NCI-H226 (cell line): ENCODE results near the gene AQP4.

Experiments
- DNase-seq: peaks from one replicate; pipeline ENCODE4 v3.0.0-alpha.2; 2015

AQP4 gene

GRCh38 chr18:26865557-26865956 is at the start of gene AQP4:
AQP4 (minus strand) TSS chr18:26865707; CDS start chr18:26865689, 18 bp downstream.
- DNase-seq, result no peak

DNA sequence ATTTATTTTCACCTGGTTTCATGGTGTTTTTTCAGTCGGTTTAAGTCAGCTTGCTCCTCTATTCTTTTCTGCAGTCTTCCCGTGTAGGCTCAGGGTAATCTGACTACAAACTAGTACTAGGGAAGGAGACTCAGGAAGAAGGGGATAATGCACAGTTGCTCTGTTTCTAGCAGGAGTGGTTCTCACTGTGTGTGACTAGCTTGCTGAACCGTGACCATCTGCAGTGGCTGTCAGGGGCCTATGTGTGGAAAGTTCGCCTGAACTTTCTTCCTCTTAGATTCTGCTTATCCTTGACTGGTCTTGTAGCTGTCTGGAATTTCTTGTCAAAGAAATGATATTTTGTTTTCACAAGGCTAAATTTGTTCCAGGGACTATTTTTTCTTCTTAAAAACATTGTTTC is 46.3 kb upstream of the AQP4 start:
- DNase-seq, result no peak

DNA sequence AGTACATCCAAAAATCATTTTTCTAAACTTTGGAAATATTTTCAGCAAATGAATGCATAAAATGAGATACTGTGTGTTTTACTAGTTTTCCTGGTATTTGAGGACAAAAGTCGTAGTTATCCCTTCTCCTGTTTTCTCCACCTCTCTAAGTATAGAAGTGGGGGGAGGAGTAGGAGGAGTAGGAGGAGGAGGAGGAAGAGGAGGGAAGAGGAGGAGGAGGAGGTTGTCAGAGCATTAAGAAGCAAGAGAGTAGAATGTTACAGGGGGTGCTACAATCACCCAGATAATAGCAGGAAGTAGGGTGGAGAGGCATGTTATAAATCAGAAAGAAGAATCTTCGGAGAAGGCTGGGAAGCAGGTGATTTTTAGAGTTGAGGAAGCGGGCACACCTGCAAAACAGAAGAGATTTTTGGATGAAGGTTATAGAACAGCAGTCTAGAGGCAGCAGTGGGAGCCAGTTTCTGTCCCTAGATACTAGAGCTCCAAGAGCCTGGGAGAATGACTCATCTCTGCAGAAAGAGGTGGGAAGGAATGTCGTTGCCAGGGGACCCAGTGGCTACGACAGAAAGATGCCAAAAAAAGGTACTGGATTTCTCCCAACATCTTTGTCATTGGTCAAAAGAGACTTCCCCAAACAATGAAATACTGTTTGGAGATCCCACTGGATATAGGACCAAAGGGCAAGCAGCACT is 44.2 kb upstream of the AQP4 start:
- no peak for DNase-seq

DNA sequence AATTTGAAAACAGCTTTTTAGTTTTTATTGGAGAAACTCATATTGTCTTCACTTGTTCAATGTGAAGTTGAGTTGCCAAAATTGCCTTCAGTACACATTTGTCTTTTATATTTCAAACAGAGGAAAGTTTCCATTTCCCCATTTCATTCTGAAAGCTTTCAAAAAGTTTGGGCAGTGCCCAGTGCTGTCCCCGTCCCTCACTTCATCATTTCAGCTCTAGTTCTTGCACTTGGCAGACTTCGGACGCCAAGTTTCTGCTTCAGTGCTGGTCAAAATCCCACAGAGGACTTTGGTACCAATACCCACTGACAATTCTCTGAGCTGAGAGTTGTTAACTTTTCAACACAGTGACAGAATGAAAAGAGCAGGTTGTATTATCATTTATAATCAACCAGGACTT is 43.4 kb upstream of the AQP4 start:
- DNase-seq, result no peak

DNA sequence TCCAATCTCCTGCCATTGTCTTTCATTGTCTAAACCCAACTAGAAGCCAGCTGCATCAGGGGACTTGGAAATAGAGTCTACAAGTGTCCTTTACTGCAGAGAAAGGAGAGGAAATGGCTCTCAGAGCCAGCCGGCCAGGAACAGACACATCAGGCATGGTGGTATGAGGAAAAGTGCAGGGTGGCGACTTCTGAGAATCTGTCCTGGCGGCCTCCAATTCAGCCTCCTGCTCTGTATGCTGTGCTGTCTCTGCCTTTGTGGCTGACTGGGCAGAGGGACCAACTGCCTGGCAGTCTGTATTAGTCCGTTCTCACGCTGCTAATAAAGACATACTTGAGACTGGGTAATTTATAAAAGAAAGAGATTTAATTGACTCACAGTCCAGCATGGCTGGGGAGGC is 36.8 kb upstream of the AQP4 start:
- DNase-seq, result no peak

DNA sequence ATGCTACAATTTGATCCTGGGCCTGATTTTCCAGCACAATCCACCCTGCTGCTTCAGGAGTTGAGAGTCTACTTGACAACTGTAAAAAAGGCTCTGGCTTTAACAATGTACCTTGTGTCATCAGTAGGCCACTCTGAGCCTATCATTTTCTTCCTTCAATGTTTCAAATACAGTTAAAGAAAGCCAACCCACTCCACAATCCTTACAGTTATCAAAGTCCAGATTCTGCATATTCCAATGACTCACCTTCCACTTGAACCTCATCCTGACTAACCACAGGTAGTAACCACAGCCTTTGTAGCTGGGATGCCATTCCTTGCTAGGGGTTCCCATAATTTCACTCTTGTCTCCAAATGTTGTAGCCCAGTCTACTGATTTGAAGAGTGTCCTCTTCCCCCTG is 35.5 kb upstream of the AQP4 start:
- DNase-seq, result no peak

- DNase-seq, result no peak
These were observed 28.9 kb upstream of the AQP4 start for GRCh38 chr18:26894426-26894825.

- DNase-seq, result no peak
These were observed 28.5 kb upstream of the AQP4 start for GRCh38 chr18:26893996-26894395.

- DNase-seq, result no peak
These were observed 22.8 kb upstream of the AQP4 start for GRCh38 chr18:26888259-26888658.

GRCh38 chr18:26875040-26875654 is 9.6 kb upstream of the AQP4 start:
- DNase-seq, result no peak

DNA sequence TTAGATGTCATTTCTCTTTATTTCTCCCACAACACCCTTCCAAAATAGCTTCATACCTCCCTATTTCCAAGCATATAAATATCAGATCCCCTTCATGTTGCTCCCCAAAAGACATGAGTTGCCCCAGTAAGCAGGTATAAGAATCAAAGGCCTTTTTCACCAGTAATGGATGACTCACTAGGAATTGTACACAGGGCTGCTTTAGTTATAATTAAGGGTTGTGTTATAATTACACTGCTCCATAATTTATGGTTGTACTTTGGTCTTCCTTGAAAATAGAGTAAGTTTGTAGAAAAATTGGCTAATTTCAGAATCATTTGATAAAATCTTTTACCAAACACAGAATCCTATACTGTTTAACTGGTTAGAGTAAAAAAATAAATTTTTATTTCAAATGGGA is 8.8 kb upstream of the AQP4 start:
- no peak for DNase-seq

GRCh38 chr18:26869640-26870039 is 4.1 kb upstream of the AQP4 start:
- DNase-seq, result no peak

- DNase-seq, result no peak
These were observed 3.6 kb upstream of the AQP4 start for GRCh38 chr18:26868968-26869586.

- no peak for DNase-seq
These were observed 2.0 kb upstream of the AQP4 start for GRCh38 chr18:26867471-26867870.

GRCh38 chr18:26864658-26865057 is 849 bp downstream of the AQP4 start:
- DNase-seq, result no peak

DNA sequence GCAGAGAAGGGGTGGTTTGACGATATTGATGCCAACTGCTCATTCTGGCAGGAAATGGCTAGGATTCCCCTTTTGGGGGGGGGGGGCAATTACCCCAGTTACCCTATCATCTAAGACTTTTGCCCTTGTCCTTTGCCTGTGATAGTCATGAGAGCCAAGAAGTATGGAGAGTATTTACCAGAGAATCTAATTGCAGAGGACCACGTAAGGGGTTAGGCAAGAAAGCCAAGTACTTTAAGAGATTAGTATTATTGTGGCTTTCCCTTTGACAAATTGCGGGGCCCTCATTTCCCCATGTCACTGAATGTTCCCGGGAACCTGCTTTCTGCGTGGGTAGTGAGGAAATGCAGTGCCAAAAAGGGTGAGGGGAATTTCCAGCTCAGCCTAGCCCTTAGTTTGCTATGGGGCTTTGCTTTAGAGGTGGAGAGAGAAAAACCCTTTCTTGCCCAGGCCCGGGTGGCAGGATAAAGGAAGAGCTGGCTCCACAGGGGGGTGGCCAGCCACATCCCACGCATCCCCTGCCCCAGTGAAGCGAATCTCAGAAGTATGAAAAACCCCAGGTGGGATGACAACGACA is 1.5 kb downstream of the AQP4 start:
- no peak for DNase-seq

DNA sequence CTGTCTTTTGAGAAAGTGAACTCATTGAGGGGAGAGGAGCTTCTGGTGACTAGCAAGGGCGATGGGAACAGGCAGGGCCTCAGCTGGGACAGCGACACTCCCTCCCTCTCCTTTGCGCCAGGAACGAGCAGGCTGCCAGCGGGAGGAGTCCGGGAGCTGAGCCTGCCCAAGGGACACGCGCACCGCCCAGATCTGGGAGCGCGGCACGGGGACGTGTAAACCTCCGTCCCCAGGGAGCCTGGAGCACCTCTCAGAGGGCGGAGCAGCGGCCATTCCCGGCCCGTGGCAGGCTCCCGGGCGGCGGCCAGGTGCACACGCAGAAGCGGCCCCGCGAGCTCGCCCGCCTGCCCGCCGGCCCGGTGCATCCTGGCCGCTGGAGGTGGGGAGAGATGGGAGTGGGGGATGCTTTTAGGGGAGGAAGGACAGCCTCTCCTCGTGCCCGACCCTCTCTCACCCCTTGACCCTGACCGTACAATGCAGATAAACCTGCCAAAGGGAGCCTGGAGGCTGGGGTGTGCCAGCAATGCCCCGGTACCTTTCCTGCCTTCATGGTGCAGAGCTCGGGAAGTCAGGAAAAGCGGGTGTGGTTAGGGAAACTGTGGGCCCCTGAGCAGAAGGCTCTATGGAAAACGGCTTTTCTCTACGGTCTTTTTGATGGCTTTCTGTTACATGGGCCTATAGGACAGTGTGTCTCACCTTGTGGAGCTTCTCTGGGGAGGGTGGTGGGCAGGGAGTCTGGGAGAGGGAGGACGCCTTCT is 2.2 kb downstream of the AQP4 start:
- no peak for DNase-seq

DNA sequence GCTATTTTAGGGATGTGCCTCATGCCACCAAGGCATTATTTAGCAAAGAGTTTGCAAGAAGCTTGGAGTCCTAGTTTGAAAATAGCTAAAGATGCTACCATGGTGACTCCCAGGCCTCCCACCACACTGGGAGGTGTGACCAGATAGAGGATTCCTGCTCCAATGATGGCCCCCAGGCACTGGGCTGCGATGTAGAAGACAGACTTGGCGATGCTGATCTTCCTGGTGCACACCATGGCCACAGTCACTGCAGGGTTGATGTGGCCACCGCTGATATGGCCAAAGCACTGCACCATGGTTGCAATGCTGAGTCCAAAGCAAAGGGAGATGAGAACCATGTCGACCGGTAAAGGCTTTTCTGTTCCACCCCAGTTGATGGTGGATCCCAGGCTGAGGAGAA is 3.4 kb downstream of the AQP4 start:
- DNase-seq, result no peak

DNA sequence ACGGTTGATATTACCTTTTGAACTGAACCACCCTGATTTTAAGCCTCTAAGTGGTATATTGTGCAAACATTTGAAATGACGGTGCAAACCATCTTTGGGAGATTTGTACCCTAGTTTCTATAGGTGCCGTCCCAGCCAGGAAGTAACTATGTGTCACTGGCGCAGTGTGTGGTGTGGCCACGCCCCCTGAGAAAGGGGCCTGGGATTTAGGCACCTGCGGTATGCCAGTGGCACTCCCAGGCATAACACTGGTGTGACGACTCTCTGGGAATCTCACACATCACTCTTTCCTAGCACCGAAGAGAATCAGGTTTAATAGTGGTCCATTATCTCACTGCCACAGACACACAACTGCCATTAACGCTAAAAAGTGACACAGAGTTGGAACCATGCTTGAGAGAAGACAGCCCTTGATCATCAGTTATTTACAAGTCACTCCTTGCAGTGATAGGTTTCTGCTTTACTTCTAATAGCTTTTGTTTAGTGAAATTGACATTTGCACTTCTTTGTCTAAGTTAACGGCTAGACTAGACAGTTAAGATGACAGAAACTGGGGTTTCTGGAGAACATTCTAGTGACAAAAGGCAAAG is 11.1 kb downstream of the AQP4 start:
- no peak for DNase-seq

DNA sequence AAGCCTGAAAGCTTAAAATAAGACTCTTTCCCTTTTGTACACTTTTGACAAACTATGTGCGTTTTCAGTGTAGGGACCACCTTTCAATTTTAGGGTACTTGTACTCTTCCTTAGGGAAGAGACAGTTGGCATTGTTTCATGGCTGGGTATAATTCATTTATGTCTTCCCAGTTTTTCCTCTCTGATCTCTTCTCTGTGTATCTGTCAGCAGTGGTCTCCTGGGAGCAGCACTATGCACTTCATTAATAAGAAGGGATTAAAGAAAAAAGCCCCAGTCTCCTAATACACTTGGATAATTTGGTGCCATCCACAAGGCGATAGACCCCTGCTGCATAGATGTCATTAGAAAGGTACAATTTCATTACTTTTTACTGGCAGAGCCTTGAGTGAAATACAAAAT is 12.1 kb downstream of the AQP4 start:
- DNase-seq, result no peak

- DNase-seq, result no peak
These were observed 21.7 kb downstream of the AQP4 start for GRCh38 chr18:26843760-26844159.

- DNase-seq, result no peak
These were observed 24.5 kb downstream of the AQP4 start for GRCh38 chr18:26840965-26841364.

DNA sequence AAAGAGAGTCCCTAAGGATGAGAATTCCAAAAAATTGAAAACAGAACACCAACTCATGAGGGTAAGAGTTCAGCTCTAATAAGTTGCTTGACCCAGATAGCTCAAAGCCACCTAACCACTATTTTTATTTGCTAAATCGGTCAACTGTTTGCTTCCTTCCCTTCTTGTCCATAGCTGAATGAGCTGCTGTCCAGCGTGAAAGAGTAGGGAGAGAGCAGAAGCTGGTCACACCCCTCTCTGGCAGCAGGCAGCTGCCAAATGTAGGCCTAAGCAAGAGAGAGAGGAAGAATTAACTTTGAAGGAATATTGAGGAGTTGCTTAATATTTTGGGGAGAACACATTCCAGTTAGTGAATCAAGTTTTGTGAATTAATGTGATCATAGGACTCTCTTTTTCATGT is 25.9 kb downstream of the AQP4 start:
- DNase-seq, result no peak
